Neural cell (in vitro differentiated cells): ENCODE measurements around the gene TWNK. TPM values are rescaled to one million over a fixed set of nuclear protein-coding genes. Genes with fewer than 3 reads are reported as not detected.

Experiments used
- H2AFZ ChIP-seq: fragments of 200-600, 300-800 bp; sonication (generic), shearing (Covaris generic); 2 replicates; pipeline ENCODE4 v1.6.0; 2014; ENCODE audit warnings: low read depth, mild to moderate bottlenecking, antibody characterized with exemption, low read length, moderate library complexity
- H3F3A ChIP-seq: fragments of 200-600 bp; shearing (Covaris generic); 2 replicates; pipeline ENCODE4 v1.6.1; 2016; ENCODE audit warnings: mild to moderate bottlenecking, moderate library complexity, mixed read lengths, antibody characterized with exemption, low read length; ENCODE audit not compliant: insufficient read depth, poor library complexity, severe bottlenecking
- H3K27ac ChIP-seq: fragments of 200-600, 300-800 bp; sonication (generic), shearing (Covaris generic); 2 replicates; pipeline ENCODE4 v1.5.1; 2014; ENCODE audit warnings: mild to moderate bottlenecking, low read length, moderate library complexity
- H3K27me3 ChIP-seq: fragments of 300-800, 200-600 bp; sonication (generic), shearing (Covaris generic); 2 replicates; pipeline ENCODE4 v1.6.0; 2014; ENCODE audit warnings: mild to moderate bottlenecking, low read depth, low read length, moderate library complexity; ENCODE audit not compliant: insufficient read depth
- H3K36me3 ChIP-seq: fragments of 300-800, 200-600 bp; sonication (generic), shearing (Covaris generic); 2 replicates; pipeline ENCODE4 v1.5.1; 2014; ENCODE audit warnings: mild to moderate bottlenecking, antibody characterized with exemption, low read length, moderate library complexity; ENCODE audit not compliant: insufficient read depth
- H3K4me2 ChIP-seq: fragments of 300-800, 200-600 bp; sonication (generic), shearing (Covaris generic); 2 replicates; pipeline ENCODE4 v1.6.0; 2014; ENCODE audit warnings: mild to moderate bottlenecking, low read length
- H3K4me3 ChIP-seq: fragments of 300-800, 200-600 bp; sonication (generic), shearing (Covaris generic); 2 replicates; pipeline ENCODE4 v1.5.1; 2014; ENCODE audit warnings: mild to moderate bottlenecking, low read length, moderate library complexity
- H3K79me2 ChIP-seq: fragments of 200-600 bp; shearing (Covaris generic); replicated peaks from 2 replicates; pipeline ENCODE4 v1.6.0; 2014; ENCODE audit warnings: mild to moderate bottlenecking, low read length, moderate library complexity; ENCODE audit not compliant: insufficient read depth
- H3K9ac ChIP-seq: fragments of 300-800, 200-600 bp; sonication (generic), shearing (Covaris generic); 2 replicates; pipeline ENCODE4 v1.6.1; 2016; ENCODE audit warnings: mild to moderate bottlenecking, low read length, mixed read lengths
- H3K9me2 ChIP-seq: fragments of 200-600 bp; shearing (Covaris generic); 2 replicates; pipeline ENCODE4 v1.6.1; 2016; ENCODE audit warnings: mild to moderate bottlenecking, low read length, mixed read lengths; ENCODE audit not compliant: insufficient read depth
- H3K9me3 ChIP-seq: fragments of 200-600, 300-800 bp; sonication (generic), shearing (Covaris generic); 2 replicates; pipeline ENCODE4 v1.6.1; 2016; ENCODE audit warnings: mild to moderate bottlenecking, mixed run types, low read length, moderate library complexity, mixed read lengths
- H4K20me1 ChIP-seq: fragments of 200-600 bp; shearing (Covaris generic); 2 replicates; pipeline ENCODE4 v1.6.1; 2016; ENCODE audit warnings: mild to moderate bottlenecking, mixed run types; ENCODE audit not compliant: insufficient read depth
- EP300 ChIP-seq: fragments of 450-650 bp; conservative IDR thresholded peaks from 2 replicates; pipeline ENCODE4 v1.6.1; 2014; ENCODE audit warnings: antibody characterized with exemption, mild to moderate bottlenecking, moderate library complexity; ENCODE audit not compliant: poor library complexity, severe bottlenecking
- EZH2 ChIP-seq: fragments of 200-600, 300-800 bp; shearing (Covaris generic), sonication (generic); IDR thresholded peaks from 2 replicates; pipeline ENCODE4 v1.6.1; 2014; ENCODE audit warnings: antibody characterized with exemption, low read length, borderline replicate concordance, mild to moderate bottlenecking; ENCODE audit not compliant: insufficient read depth, poor library complexity, severe bottlenecking
- MXI1 ChIP-seq: fragments of 450-650 bp; conservative IDR thresholded peaks from 2 replicates; pipeline ENCODE4 v1.6.1; 2014; ENCODE audit warnings: antibody characterized with exemption, mild to moderate bottlenecking; ENCODE audit not compliant: poor library complexity, severe bottlenecking
- POLR2AphosphoS5 ChIP-seq: IDR thresholded peaks from 2 replicates; pipeline ENCODE4 v1.6.1; 2012
- RAD21 ChIP-seq: fragments of 450-650 bp; conservative IDR thresholded peaks from 2 replicates; pipeline ENCODE4 v1.6.1; 2014; ENCODE audit warnings: antibody characterized with exemption, mild to moderate bottlenecking, moderate library complexity
- SMC3 ChIP-seq: fragments of 450-650 bp; conservative IDR thresholded peaks from 2 replicates; pipeline ENCODE4 v1.6.1; 2014; ENCODE audit warnings: antibody characterized with exemption, mild to moderate bottlenecking, moderate library complexity; ENCODE audit not compliant: poor library complexity
- TAF1 ChIP-seq: IDR thresholded peaks from 2 replicates; pipeline ENCODE4 v1.6.1; 2012; ENCODE audit warnings: low read depth
- polyA plus RNA-seq: library from polyadenylated mRNA; depleted of rRNA; stranded (reverse); fragments of >200 nt; gene quantifications from 2 replicates; pipeline ENCODE4 v1.2.3, GENCODE V29; 2014
- TF ChIP-seq, protein P1 (sequence below): IDR thresholded peaks from 2 replicates; pipeline ENCODE4 v1.6.1; 2012; ENCODE audit warnings: borderline replicate concordance
- TF ChIP-seq, protein P2 (sequence below): fragments of 450-650 bp; IDR thresholded peaks from 2 replicates; pipeline ENCODE4 v1.5.1; 2014; ENCODE audit warnings: antibody characterized with exemption, mild to moderate bottlenecking, moderate library complexity; ENCODE audit not compliant: poor library complexity, severe bottlenecking

TWNK gene
- polyA plus RNA-seq, 1 donor from 2014 or later: 4.8 TPM

DNA sequence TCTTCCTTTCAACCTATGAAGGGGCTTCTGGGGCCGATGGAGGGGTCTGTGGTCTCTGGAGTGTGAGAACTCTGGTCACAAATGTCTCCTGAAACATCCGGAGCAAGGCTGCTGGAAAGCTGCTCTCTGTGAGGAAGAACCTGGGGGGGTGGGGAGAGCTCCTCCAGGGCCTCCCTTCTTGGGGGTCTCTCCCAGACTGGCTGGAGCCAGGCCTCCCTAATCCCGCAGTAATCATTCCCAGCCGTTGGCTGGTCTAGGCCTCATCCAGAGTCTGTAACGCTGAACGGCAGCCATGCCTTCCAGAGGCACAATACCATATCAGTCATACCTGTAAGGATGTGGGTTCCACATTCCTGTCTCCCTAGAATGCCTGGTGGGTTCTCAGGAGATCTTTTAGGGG lies 7.8 kb downstream of the TWNK start:
- H3K4me2 ChIP-seq: no peak overlapping the region
- H3K9ac ChIP-seq: no peak overlapping the region
- H3K9me2 ChIP-seq: no peaks in the 10 kb centered on the region
- H4K20me1 ChIP-seq: no peaks in the 10 kb centered on the region
- H3K36me3 ChIP-seq: no peaks in the 10 kb centered on the region
- peaks cover 10% of the 10 kb centered on the region for H3K27me3 ChIP-seq
- no peaks in the 10 kb centered on the region for H3K9me3 ChIP-seq
- H3F3A ChIP-seq: no peaks in the 10 kb centered on the region
- no peak overlapping the region for H3K4me3 ChIP-seq
- no peak overlapping the region for H2AFZ ChIP-seq
- no peak overlapping the region for H3K27ac ChIP-seq
- no peak for TF ChIP-seq SMC3
- TF ChIP-seq, protein P1, sequence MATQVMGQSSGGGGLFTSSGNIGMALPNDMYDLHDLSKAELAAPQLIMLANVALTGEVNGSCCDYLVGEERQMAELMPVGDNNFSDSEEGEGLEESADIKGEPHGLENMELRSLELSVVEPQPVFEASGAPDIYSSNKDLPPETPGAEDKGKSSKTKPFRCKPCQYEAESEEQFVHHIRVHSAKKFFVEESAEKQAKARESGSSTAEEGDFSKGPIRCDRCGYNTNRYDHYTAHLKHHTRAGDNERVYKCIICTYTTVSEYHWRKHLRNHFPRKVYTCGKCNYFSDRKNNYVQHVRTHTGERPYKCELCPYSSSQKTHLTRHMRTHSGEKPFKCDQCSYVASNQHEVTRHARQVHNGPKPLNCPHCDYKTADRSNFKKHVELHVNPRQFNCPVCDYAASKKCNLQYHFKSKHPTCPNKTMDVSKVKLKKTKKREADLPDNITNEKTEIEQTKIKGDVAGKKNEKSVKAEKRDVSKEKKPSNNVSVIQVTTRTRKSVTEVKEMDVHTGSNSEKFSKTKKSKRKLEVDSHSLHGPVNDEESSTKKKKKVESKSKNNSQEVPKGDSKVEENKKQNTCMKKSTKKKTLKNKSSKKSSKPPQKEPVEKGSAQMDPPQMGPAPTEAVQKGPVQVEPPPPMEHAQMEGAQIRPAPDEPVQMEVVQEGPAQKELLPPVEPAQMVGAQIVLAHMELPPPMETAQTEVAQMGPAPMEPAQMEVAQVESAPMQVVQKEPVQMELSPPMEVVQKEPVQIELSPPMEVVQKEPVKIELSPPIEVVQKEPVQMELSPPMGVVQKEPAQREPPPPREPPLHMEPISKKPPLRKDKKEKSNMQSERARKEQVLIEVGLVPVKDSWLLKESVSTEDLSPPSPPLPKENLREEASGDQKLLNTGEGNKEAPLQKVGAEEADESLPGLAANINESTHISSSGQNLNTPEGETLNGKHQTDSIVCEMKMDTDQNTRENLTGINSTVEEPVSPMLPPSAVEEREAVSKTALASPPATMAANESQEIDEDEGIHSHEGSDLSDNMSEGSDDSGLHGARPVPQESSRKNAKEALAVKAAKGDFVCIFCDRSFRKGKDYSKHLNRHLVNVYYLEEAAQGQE: no peak
- peaks cover 4% of the 10 kb centered on the region for H3K79me2 ChIP-seq

DNA sequence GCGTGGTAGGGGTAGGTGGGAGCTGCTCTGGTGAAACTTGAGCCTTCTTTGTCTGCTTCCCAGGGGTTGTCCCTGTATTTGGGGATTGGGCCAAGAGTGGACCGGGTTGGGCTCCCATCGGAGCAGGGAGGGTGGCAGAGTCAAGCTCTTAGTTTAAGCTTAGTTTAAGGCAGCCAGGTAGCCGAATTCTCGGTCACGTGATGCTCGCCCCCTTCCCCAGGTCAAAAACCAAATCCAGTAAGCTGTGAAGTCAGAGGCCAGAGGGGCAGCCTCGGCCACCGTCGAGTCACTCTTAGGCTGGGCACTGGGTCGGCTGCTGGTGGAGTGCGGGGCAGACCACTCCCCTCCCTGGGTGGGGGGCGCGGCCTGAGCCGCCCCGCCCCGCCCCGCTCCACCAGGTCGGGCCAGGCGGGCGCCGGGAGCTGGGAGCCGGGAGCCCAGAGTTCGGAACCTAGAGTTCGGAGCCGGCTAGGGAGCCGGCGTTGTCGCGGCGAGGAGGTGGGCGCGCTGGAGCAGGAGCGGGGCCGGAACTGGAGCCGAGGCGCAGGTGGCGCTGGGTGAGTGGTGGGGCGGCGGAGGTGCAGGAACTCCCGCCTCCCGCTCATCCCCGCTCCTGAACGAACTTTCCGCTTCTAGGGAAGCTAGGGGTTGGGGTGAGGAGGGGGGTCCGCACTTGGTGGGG lies 9.5 kb downstream of the TWNK start:
- Histone ChIP-seq H3K27ac (no peak overlapping the region), H3K9me3 (no peaks in the 10 kb centered on the region), H3F3A (no peaks in the 10 kb centered on the region), H4K20me1 (no peaks in the 10 kb centered on the region), H3K36me3 (no peaks in the 10 kb centered on the region), H2AFZ (no peak overlapping the region), H3K9me2 (no peaks in the 10 kb centered on the region), H3K27me3 (peaks cover 10% of the 10 kb centered on the region), H3K4me2 (no peak overlapping the region), H3K79me2 (peaks cover 16% of the 10 kb centered on the region), H3K9ac (peak overlapping the region; percentile 96), H3K4me3 (peak overlapping the region; percentile 88)
- TF ChIP-seq RAD21 (no peak), EZH2 (no peak), POLR2AphosphoS5 (no peak), MXI1 (no peak), EP300 (no peak), SMC3 (no peak), TAF1 (no peak)
- TF ChIP-seq, protein P2, sequence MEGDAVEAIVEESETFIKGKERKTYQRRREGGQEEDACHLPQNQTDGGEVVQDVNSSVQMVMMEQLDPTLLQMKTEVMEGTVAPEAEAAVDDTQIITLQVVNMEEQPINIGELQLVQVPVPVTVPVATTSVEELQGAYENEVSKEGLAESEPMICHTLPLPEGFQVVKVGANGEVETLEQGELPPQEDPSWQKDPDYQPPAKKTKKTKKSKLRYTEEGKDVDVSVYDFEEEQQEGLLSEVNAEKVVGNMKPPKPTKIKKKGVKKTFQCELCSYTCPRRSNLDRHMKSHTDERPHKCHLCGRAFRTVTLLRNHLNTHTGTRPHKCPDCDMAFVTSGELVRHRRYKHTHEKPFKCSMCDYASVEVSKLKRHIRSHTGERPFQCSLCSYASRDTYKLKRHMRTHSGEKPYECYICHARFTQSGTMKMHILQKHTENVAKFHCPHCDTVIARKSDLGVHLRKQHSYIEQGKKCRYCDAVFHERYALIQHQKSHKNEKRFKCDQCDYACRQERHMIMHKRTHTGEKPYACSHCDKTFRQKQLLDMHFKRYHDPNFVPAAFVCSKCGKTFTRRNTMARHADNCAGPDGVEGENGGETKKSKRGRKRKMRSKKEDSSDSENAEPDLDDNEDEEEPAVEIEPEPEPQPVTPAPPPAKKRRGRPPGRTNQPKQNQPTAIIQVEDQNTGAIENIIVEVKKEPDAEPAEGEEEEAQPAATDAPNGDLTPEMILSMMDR: no peak
- TF ChIP-seq, protein P1: no peak
